Activated naive CD4-positive, alpha-beta T cell (primary cell): ENCODE measurements around the gene KRT6B.
"Not testable (repeated sequence)": the region's sequence is repeated elsewhere in the genome, so short reads cannot be mapped to it uniquely, and the experiment has no call there.

Experiments used
- DNase-seq, 4 experiments: peaks; one replicate each; lab custom pipeline; 2025; lab: John Stamatoyannopoulos, UW

Gene KRT6B

GRCh38 chr12:52469853-52470252, 17.9 kb upstream of the KRT6B start:
- DNase-seq, result no peak

GRCh38 chr12:52464897-52465296, 13.0 kb upstream of the KRT6B start:
- DNase-seq, result no peak

- no peak for DNase-seq
Observed at GRCh38 chr12:52461693-52462092, 9.7 kb upstream of the KRT6B start.

- no peak for DNase-seq
Observed at GRCh38 chr12:52458861-52459260, 6.9 kb upstream of the KRT6B start.

GRCh38 chr12:52455821-52456220, 3.9 kb upstream of the KRT6B start:
- DNase-seq, result no peak

- no peak for DNase-seq
Observed at GRCh38 chr12:52454411-52455201, 2.7 kb upstream of the KRT6B start.

GRCh38 chr12:52448228-52448627, 3.7 kb downstream of the KRT6B start:
- DNase-seq, result no peak

GRCh38 chr12:52447196-52447595, 4.8 kb downstream of the KRT6B start:
- DNase-seq, result not testable (repeated sequence)

GRCh38 chr12:52446367-52447045, 5.4 kb downstream of the KRT6B start:
- DNase-seq, result no peak

GRCh38 chr12:52445876-52446275, 6.1 kb downstream of the KRT6B start:
- DNase-seq, result no peak

- DNase-seq, result no peak
Observed at GRCh38 chr12:52444647-52445595, 7.0 kb downstream of the KRT6B start.

GRCh38 chr12:52443966-52444365, 8.0 kb downstream of the KRT6B start:
- DNase-seq, result no peak

GRCh38 chr12:52442600-52443061, 9.3 kb downstream of the KRT6B start:
- DNase-seq, result no peak

GRCh38 chr12:52441320-52441911, 10.5 kb downstream of the KRT6B start:
- no peak for DNase-seq

GRCh38 chr12:52440821-52441319, 11.1 kb downstream of the KRT6B start:
- no peak for DNase-seq

GRCh38 chr12:52439845-52440244, 12.1 kb downstream of the KRT6B start:
- no peak for DNase-seq

GRCh38 chr12:52439420-52439819, 12.5 kb downstream of the KRT6B start:
- DNase-seq, result no peak

- no peak for DNase-seq
Observed at GRCh38 chr12:52438305-52439301, 13.3 kb downstream of the KRT6B start.

GRCh38 chr12:52437508-52437907, 14.4 kb downstream of the KRT6B start:
- no peak for DNase-seq

GRCh38 chr12:52436828-52437474, 15.0 kb downstream of the KRT6B start:
- DNase-seq, result no peak
